HEK293T (cell line): ENCODE results near the gene SNAPC4.

Experiments used
- CTCF ChIA-PET: fragments of 350-600 bp; formaldehyde crosslinking; extraction: SDS; loops from one replicate; lab custom pipeline; 2021; ENCODE audit warnings: antibody characterized with exemption, inconsistent platforms; lab: Yijun Ruan, JAX
- POLR2A ChIA-PET: fragments of 350-600 bp; formaldehyde crosslinking; extraction: SDS; loops from one replicate; lab custom pipeline; 2020; ENCODE audit warnings: antibody characterized with exemption, inconsistent platforms; lab: Yijun Ruan, JAX
- DNase-seq: peaks from one replicate; pipeline ENCODE4 v3.0.0; 2012; ENCODE audit warnings: mixed read lengths; ENCODE audit errors: extremely low spot score
- ARNT ChIP-seq: fragments of 450-650 bp; IDR thresholded peaks from 2 replicates; pipeline ENCODE4 v1.6.1; 2017; ENCODE audit warnings: mild to moderate bottlenecking
- BHLHE40 ChIP-seq: fragments of 450-650 bp; IDR thresholded peaks from 2 replicates; pipeline ENCODE4 v1.6.1; 2016; ENCODE audit warnings: mild to moderate bottlenecking, moderate library complexity, borderline replicate concordance
- CTBP1 ChIP-seq: fragments of 450-650 bp; IDR thresholded peaks from 2 replicates; pipeline ENCODE4 v1.6.1; 2016; ENCODE audit warnings: borderline replicate concordance
- ELF4 ChIP-seq: fragments of 450-650 bp; IDR thresholded peaks from 2 replicates; pipeline ENCODE4 v1.6.1; 2017; ENCODE audit warnings: antibody characterized with exemption
- FOXA1 ChIP-seq: fragments of 450-650 bp; IDR thresholded peaks from 2 replicates; pipeline ENCODE4 v1.6.1; 2016; ENCODE audit warnings: mild to moderate bottlenecking
- FOXK2 ChIP-seq: fragments of 450-650 bp; IDR thresholded peaks from 2 replicates; pipeline ENCODE4 v1.6.1; 2016; ENCODE audit warnings: mild to moderate bottlenecking
- FOXM1 ChIP-seq: fragments of 450-650 bp; IDR thresholded peaks from 2 replicates; pipeline ENCODE4 v1.6.1; 2017; ENCODE audit warnings: mild to moderate bottlenecking, borderline replicate concordance
- HDGF ChIP-seq: fragments of 450-650 bp; IDR thresholded peaks from 2 replicates; pipeline ENCODE4 v1.6.1; 2017; ENCODE audit warnings: antibody characterized with exemption, borderline replicate concordance
- L3MBTL2 ChIP-seq: fragments of 450-650 bp; conservative IDR thresholded peaks from 2 replicates; pipeline ENCODE4 v1.6.1; 2016; ENCODE audit warnings: mild to moderate bottlenecking
- LEF1 ChIP-seq: fragments of 450-650 bp; IDR thresholded peaks from 2 replicates; pipeline ENCODE4 v1.6.1; 2017; ENCODE audit warnings: mild to moderate bottlenecking, borderline replicate concordance
- NFRKB ChIP-seq: fragments of 450-650 bp; IDR thresholded peaks from 2 replicates; pipeline ENCODE4 v1.6.1; 2016; ENCODE audit warnings: mild to moderate bottlenecking, moderate library complexity
- SP1 ChIP-seq: fragments of 450-650 bp; IDR thresholded peaks from 2 replicates; pipeline ENCODE4 v1.6.1; 2017
- SUZ12 ChIP-seq: fragments of 450-650 bp; IDR thresholded peaks from 2 replicates; pipeline ENCODE4 v1.6.1; 2016; ENCODE audit warnings: mild to moderate bottlenecking
- TARDBP ChIP-seq: fragments of 450-650 bp; IDR thresholded peaks from 2 replicates; pipeline ENCODE4 v1.6.1; 2016
- ZNF384 ChIP-seq: fragments of 450-650 bp; IDR thresholded peaks from 2 replicates; pipeline ENCODE4 v1.6.1; 2016
- TF ChIP-seq, protein P1 (sequence below): fragments of 450-650 bp; IDR thresholded peaks from 2 replicates; pipeline ENCODE4 v1.6.1; 2016

Gene SNAPC4

DNA sequence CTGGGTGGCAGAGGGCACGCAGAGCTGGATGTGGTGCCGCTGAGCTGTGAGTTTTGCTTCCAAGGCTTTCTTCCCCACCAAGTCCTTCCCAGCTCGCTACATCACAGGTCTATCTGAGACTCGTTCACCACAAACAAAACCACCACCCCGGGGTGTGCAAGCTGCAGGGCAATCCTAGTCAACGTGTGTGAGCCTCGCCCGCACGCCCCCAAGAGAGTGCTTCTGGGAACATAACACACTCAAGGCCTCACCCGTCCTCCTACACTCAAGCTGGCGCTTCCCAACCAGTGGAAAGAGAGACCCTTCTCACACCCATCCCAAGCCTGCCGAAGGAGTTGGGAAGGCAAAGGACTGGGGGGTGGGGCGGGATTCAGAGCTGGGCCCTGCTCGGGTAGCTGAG, 10.6 kb downstream of the SNAPC4 start:
- TF ChIP-seq SUZ12 (no peak), FOXA1 (no peak), ZNF384 (no peak), ELF4 (no peak), FOXK2 (no peak), CTBP1 (no peak), SP1 (no peak), HDGF (no peak), L3MBTL2 (no peak), BHLHE40 (no peak), LEF1 (no peak), FOXM1 (no peak), NFRKB (no peak), TARDBP (no peak), ARNT (no peak)
- TF ChIP-seq, protein P1, sequence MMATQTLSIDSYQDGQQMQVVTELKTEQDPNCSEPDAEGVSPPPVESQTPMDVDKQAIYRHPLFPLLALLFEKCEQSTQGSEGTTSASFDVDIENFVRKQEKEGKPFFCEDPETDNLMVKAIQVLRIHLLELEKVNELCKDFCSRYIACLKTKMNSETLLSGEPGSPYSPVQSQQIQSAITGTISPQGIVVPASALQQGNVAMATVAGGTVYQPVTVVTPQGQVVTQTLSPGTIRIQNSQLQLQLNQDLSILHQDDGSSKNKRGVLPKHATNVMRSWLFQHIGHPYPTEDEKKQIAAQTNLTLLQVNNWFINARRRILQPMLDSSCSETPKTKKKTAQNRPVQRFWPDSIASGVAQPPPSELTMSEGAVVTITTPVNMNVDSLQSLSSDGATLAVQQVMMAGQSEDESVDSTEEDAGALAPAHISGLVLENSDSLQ, result no peak
- no peak for DNase-seq
- ChIA-PET POLR2A (interaction anchor here (1.2 to 1.5 kb wide), 2 partner anchors 23 to 26 kb away, joined by 4 to 10 read pairs; partner anchors contain the start of gene DNLZ), CTCF (interaction anchor here (0.6 kb wide), 1 partner anchor 13 kb away, joined by 4 read pairs; no protein-coding TSS in a partner anchor)

DNA sequence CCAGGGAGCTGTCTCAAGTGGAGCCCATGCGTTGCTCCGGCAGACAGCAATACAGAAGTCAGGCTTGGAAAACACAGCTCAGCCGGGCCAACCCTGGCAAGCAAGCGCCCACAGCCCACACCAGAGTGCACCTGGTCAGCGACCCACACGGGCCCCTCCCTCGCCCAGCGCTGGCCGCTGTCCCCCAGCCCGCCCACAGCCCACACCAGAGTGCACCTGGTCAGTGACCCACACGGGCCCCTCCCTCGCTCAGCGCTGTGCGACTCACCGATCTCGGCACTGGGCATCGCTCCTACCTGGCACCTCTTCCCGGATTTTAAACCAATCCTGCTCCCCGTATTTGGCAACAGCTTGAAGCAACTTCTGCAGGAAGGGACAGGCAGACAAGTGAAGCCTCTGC, 12.8 kb downstream of the SNAPC4 start:
- no peak for DNase-seq
- POLR2A ChIA-PET, result no interaction called here
- TF ChIP-seq ARNT (no peak), ELF4 (no peak), SP1 (no peak), FOXA1 (no peak), FOXK2 (no peak), CTBP1 (no peak), BHLHE40 (no peak)
- TF ChIP-seq, protein P1, result no peak
- CTCF ChIA-PET, result no interaction called here

DNA sequence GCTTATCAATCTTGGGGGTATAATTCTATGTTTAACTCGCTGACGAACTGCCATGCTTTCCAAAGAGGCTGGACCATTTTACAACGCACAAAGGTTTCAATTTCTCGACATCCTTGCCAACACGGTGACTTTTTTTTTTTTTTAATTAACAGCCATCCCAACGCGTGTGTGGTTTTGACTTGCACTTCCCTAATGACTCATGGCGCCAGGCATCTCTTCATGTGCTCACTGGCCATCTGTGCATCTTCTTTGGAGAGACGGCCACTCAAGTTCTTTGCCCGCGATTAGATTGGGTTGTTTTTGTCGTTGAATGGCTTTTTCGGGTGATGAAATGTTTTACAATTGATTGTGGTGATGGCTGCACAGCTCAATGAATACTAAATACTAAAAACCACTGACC, 14.0 kb downstream of the SNAPC4 start:
- ChIA-PET CTCF (interaction anchor here (1.1 kb wide), 1 partner anchor 15 kb away, joined by 6 read pairs; no protein-coding TSS in a partner anchor), POLR2A (no interaction called here)
- TF ChIP-seq FOXM1 (no peak), NFRKB (no peak), LEF1 (no peak), ZNF384 (no peak), CTBP1 (no peak), FOXA1 (no peak), SP1 (no peak), ARNT (no peak), TARDBP (no peak), HDGF (no peak), ELF4 (no peak), L3MBTL2 (no peak), BHLHE40 (no peak), FOXK2 (no peak), SUZ12 (no peak)
- TF ChIP-seq, protein P1, result no peak
- no peak for DNase-seq

DNA sequence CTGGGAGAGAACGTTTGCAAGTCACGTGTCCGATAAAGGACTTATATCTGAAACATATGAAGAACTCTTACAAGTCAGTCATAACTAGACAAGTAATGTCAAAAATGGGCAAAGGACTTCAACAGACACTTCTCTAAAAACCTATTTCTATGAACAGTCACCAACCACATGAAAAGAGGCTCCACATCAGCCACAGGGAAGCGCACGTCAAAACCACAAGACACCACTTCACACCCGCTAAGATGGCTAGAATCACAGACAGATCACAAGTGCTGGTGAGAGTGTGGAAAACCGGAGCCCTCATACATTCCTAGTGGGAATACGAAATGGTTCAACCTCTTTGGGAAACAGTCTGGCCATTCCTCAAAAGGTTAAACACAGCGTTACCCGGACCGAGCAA, 15.0 kb downstream of the SNAPC4 start:
- ChIA-PET POLR2A (no interaction called here), CTCF (interaction anchor here (0.6 to 1.1 kb wide), 2 partner anchors 16 to 246 kb away, joined by 3 to 6 read pairs; no protein-coding TSS in a partner anchor)
- TF ChIP-seq L3MBTL2 (no peak), FOXK2 (no peak), HDGF (no peak), TARDBP (no peak), ZNF384 (no peak), ARNT (no peak), SUZ12 (no peak)
- TF ChIP-seq, protein P1, result no peak
- DNase-seq, result no peak

DNA sequence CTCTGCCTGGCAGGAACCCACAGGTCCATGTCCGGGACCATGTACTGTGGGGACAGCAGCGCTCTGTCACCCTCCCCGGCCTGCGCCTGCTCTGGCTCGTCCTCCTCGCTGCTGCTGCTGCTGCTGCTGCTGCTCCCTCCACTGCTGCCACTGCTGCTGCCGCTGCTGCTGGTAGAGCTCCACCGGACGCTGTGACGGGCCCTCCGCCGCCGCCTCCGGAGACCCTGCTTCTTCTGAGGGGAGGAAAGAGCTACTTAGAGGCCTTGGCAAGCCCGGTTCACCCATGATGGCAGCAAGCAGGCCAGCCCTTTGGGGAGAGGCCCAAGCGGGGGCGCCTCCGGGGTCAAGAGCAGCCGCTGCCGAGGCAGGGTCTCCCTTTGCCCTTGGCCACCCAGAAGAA, 16.5 kb downstream of the SNAPC4 start:
- TF ChIP-seq CTBP1 (no peak), LEF1 (no peak), SUZ12 (no peak), FOXM1 (no peak), ELF4 (no peak), SP1 (no peak), L3MBTL2 (no peak)
- TF ChIP-seq, protein P1, result no peak
- CTCF ChIA-PET, result no interaction called here
- POLR2A ChIA-PET, result no interaction called here
- DNase-seq, result no peak
